ENCODE results near the gene MGLL.

The MGLL gene

DNA sequence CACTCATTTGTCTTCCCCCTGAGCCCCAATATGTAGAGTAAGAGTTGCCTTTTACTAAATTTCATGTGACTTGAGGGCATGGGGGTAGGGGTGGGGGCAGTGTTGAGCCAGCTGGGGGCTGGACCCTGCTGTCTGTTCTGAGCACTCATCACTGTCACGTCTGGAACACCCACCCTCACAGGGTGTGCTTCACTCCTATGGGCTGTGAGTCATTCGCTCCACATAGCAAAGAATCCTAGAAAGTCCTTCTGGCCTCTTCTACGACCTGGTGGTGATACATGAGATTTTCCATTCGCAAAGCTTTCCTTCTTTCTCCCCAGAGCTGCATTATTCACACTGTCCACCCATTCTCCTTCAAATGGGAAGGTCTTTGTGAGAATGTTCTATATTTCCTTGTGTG is 43.6 kb upstream of the MGLL start:
- H3K36me3 ChIP-seq (ENCODE audit: control insufficient read depth in 1 of 2, insufficient read depth in 2 of 2, low read length in 2 of 2), result no peaks in the 10 kb centered on the region
- H3K14ac ChIP-seq (ENCODE audit: low read length), result no peak overlapping the region
- DNase-seq, result peak; percentile 48 to 76
- H3K18ac ChIP-seq (ENCODE audit: low read length), result no peak overlapping the region
- H4K8ac ChIP-seq (ENCODE audit: low read depth, low read length), result no peak overlapping the region
- H3K4me3 ChIP-seq (ENCODE audit: low read depth, low read length), result no peak overlapping the region
- H2BK5ac ChIP-seq (ENCODE audit: low read depth, low read length, poor library complexity), result no peak overlapping the region
- no peak overlapping the region for H3K9ac ChIP-seq (ENCODE audit: low read length)
- no peak overlapping the region for H2AFZ ChIP-seq (ENCODE audit: insufficient read depth, low read length, poor library complexity)
- H3K79me1 ChIP-seq (ENCODE audit: low read length), result no peaks in the 10 kb centered on the region
- no peak overlapping the region for H2BK120ac ChIP-seq (ENCODE audit: insufficient read depth, low read length, poor library complexity)
- no peak overlapping the region for H2AK5ac ChIP-seq (ENCODE audit: low read length)
- H3K27me3 ChIP-seq (ENCODE audit: insufficient read depth, low read length), result no peaks in the 10 kb centered on the region
- H3K27ac ChIP-seq (ENCODE audit: low read depth, low read length), result no peak overlapping the region
- no peak overlapping the region for H4K91ac ChIP-seq (ENCODE audit: low read depth, low read length)
- H3K9me3 ChIP-seq (ENCODE audit: insufficient read depth, low read depth, low read length), result no peaks in the 10 kb centered on the region
- H3K4ac ChIP-seq (ENCODE audit: low read depth, low read length), result no peak overlapping the region
- no peaks in the 10 kb centered on the region for H3K79me2 ChIP-seq (ENCODE audit: control insufficient read depth, insufficient read depth, low read length, poor library complexity)
- H3K23ac ChIP-seq (ENCODE audit: low read length), result no peak overlapping the region
- H4K12ac ChIP-seq (ENCODE audit: low read depth, low read length), result no peak overlapping the region
- no peak overlapping the region for H3K4me2 ChIP-seq (ENCODE audit: low read length)
- H2BK12ac ChIP-seq (ENCODE audit: low read length), result no peak overlapping the region
- WGBS (ENCODE audit: extremely low coverage, insufficient coverage, insufficient read length), result no CpG with 5 or more reads among the region's 4 CpGs
- peaks cover 0 to 2% of the 10 kb centered on the region in 2 experiments for H3K4me1 ChIP-seq (ENCODE audit: control insufficient read depth in 1 of 2, insufficient read depth in 2 of 2, low read length in 2 of 2)

DNA sequence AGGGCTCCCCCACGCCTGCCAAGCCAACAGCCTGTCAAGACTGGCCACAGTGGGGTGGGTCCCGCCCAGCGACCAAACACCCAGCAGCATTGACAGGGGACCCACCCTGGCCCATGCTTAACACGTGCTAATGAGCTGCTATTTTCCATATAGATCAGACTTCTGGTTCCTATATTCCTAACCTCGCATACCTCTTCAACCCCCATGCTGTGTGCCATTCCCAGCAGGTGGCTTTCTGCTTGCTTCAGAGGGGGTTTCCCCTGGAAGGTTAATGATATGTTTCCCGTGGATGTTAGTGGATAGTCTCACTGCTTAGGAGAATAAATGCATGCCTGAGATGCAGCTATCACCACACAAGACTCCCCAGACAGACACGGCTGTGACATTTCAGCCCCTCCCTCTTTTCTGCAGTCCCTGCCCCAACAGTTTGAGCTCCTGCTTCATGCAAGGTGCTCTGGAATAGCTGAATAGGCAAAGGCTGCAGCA is 37.9 kb upstream of the MGLL start:
- Histone ChIP-seq H3K4me3 (ENCODE audit: low read depth, low read length) (no peak overlapping the region), H3K4me2 (ENCODE audit: low read length) (no peak overlapping the region), H2AK5ac (ENCODE audit: low read length) (no peak overlapping the region), H3K79me1 (ENCODE audit: low read length) (no peaks in the 10 kb centered on the region), H2BK120ac (ENCODE audit: insufficient read depth, low read length, poor library complexity) (no peak overlapping the region), H3K18ac (ENCODE audit: low read length) (no peak overlapping the region), H4K91ac (ENCODE audit: low read depth, low read length) (no peak overlapping the region), H3K9ac (ENCODE audit: low read length) (no peak overlapping the region), H2AFZ (ENCODE audit: insufficient read depth, low read length, poor library complexity) (no peak overlapping the region), H3K27ac (ENCODE audit: low read depth, low read length) (no peak overlapping the region), H3K36me3 (ENCODE audit: control insufficient read depth in 1 of 2, insufficient read depth in 2 of 2, low read length in 2 of 2) (no peaks in the 10 kb centered on the region), H4K12ac (ENCODE audit: low read depth, low read length) (no peak overlapping the region), H3K23ac (ENCODE audit: low read length) (no peak overlapping the region), H3K14ac (ENCODE audit: low read length) (no peak overlapping the region), H2BK12ac (ENCODE audit: low read length) (no peak overlapping the region), H3K4ac (ENCODE audit: low read depth, low read length) (no peak overlapping the region), H3K79me2 (ENCODE audit: control insufficient read depth, insufficient read depth, low read length, poor library complexity) (no peaks in the 10 kb centered on the region), H3K9me3 (ENCODE audit: insufficient read depth, low read depth, low read length) (no peaks in the 10 kb centered on the region), H3K27me3 (ENCODE audit: insufficient read depth, low read length) (no peaks in the 10 kb centered on the region), H4K8ac (ENCODE audit: low read depth, low read length) (no peak overlapping the region), H2BK5ac (ENCODE audit: low read depth, low read length, poor library complexity) (no peak overlapping the region), H3K4me1 (ENCODE audit: control insufficient read depth in 1 of 2, insufficient read depth in 2 of 2, low read length in 2 of 2) (no peaks in the 10 kb centered on the region)
- WGBS (ENCODE audit: extremely low coverage, insufficient coverage, insufficient read length), result no CpG with 5 or more reads among the region's 7 CpGs
- DNase-seq, result no peak

DNA sequence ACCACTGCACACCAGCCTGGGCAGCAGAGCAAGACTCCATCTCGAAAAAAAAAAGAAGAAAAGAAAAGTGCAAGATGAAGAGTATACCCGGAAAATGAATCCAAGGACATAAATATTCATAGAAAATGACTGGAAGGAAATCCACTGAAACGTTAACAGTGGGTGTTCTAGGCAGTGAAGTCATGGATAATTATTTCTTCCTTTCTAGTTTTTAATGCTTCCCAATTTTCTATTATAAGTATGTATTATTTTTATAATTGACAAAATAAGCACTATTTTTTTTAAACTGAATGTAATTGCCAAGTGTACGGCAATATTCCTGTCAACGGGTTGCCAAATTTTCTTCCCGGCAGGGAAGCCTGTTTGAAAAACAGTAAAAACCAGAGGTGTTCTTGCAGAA is 37.4 kb upstream of the MGLL start:
- Histone ChIP-seq H3K36me3 (ENCODE audit: control insufficient read depth in 1 of 2, insufficient read depth in 2 of 2, low read length in 2 of 2) (no peaks in the 10 kb centered on the region), H3K4me1 (ENCODE audit: control insufficient read depth in 1 of 2, insufficient read depth in 2 of 2, low read length in 2 of 2) (no peaks in the 10 kb centered on the region), H3K27me3 (ENCODE audit: insufficient read depth, low read length) (no peaks in the 10 kb centered on the region), H3K23ac (ENCODE audit: low read length) (no peak overlapping the region), H3K9me3 (ENCODE audit: insufficient read depth, low read depth, low read length) (no peaks in the 10 kb centered on the region), H2AFZ (ENCODE audit: insufficient read depth, low read length, poor library complexity) (no peak overlapping the region), H2BK120ac (ENCODE audit: insufficient read depth, low read length, poor library complexity) (no peak overlapping the region), H2AK5ac (ENCODE audit: low read length) (no peak overlapping the region), H3K18ac (ENCODE audit: low read length) (no peak overlapping the region), H3K4ac (ENCODE audit: low read depth, low read length) (no peak overlapping the region), H2BK5ac (ENCODE audit: low read depth, low read length, poor library complexity) (no peak overlapping the region), H3K14ac (ENCODE audit: low read length) (no peak overlapping the region), H2BK12ac (ENCODE audit: low read length) (no peak overlapping the region), H4K8ac (ENCODE audit: low read depth, low read length) (no peak overlapping the region), H4K91ac (ENCODE audit: low read depth, low read length) (no peak overlapping the region), H3K4me3 (ENCODE audit: low read depth, low read length) (no peak overlapping the region), H3K79me2 (ENCODE audit: control insufficient read depth, insufficient read depth, low read length, poor library complexity) (no peaks in the 10 kb centered on the region), H3K27ac (ENCODE audit: low read depth, low read length) (no peak overlapping the region), H3K9ac (ENCODE audit: low read length) (no peak overlapping the region), H3K79me1 (ENCODE audit: low read length) (no peaks in the 10 kb centered on the region), H3K4me2 (ENCODE audit: low read length) (no peak overlapping the region), H4K12ac (ENCODE audit: low read depth, low read length) (no peak overlapping the region)
- no CpG with 5 or more reads among the region's 6 CpGs for WGBS (ENCODE audit: extremely low coverage, insufficient coverage, insufficient read length)
- no peak for DNase-seq

DNA sequence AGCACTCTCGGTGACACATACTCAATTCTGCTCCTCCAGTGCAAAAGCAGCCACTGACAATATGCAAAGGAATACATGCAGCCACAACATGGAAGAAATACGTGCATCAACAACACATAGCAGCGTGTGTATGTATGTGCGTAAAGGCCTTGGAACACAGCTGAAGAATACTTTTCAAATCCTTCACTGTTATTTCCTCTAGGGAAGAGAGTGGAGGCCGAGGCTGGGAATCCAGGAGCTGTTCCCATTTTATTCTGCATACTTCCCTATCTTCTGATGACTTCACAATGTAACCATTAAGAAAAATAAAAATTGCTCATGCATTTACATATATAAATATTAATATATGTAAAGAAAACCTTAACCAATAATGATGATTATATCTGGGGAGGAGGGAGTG is 36.6 kb upstream of the MGLL start:
- Histone ChIP-seq H3K4me3 (ENCODE audit: low read depth, low read length) (no peak overlapping the region), H3K23ac (ENCODE audit: low read length) (no peak overlapping the region), H3K79me2 (ENCODE audit: control insufficient read depth, insufficient read depth, low read length, poor library complexity) (no peaks in the 10 kb centered on the region), H2BK12ac (ENCODE audit: low read length) (no peak overlapping the region), H3K4me1 (ENCODE audit: control insufficient read depth in 1 of 2, insufficient read depth in 2 of 2, low read length in 2 of 2) (no peaks in the 10 kb centered on the region), H3K9ac (ENCODE audit: low read length) (no peak overlapping the region), H4K8ac (ENCODE audit: low read depth, low read length) (no peak overlapping the region), H4K12ac (ENCODE audit: low read depth, low read length) (no peak overlapping the region), H4K91ac (ENCODE audit: low read depth, low read length) (no peak overlapping the region), H3K27me3 (ENCODE audit: insufficient read depth, low read length) (no peaks in the 10 kb centered on the region), H3K27ac (ENCODE audit: low read depth, low read length) (no peak overlapping the region), H3K4ac (ENCODE audit: low read depth, low read length) (no peak overlapping the region), H3K36me3 (ENCODE audit: control insufficient read depth in 1 of 2, insufficient read depth in 2 of 2, low read length in 2 of 2) (no peaks in the 10 kb centered on the region), H2BK120ac (ENCODE audit: insufficient read depth, low read length, poor library complexity) (no peak overlapping the region), H3K9me3 (ENCODE audit: insufficient read depth, low read depth, low read length) (no peaks in the 10 kb centered on the region), H2BK5ac (ENCODE audit: low read depth, low read length, poor library complexity) (no peak overlapping the region), H2AFZ (ENCODE audit: insufficient read depth, low read length, poor library complexity) (no peak overlapping the region), H3K4me2 (ENCODE audit: low read length) (no peak overlapping the region), H2AK5ac (ENCODE audit: low read length) (no peak overlapping the region), H3K79me1 (ENCODE audit: low read length) (no peaks in the 10 kb centered on the region), H3K14ac (ENCODE audit: low read length) (no peak overlapping the region), H3K18ac (ENCODE audit: low read length) (no peak overlapping the region)
- WGBS (ENCODE audit: extremely low coverage, insufficient coverage, insufficient read length), result no CpG with 5 or more reads among the region's 5 CpGs
- no peak for DNase-seq

Measured in trophoblast cell (in vitro differentiated cells and primary cell).